Measurements from ENCODE around the gene SYNDIG1.

DNA sequence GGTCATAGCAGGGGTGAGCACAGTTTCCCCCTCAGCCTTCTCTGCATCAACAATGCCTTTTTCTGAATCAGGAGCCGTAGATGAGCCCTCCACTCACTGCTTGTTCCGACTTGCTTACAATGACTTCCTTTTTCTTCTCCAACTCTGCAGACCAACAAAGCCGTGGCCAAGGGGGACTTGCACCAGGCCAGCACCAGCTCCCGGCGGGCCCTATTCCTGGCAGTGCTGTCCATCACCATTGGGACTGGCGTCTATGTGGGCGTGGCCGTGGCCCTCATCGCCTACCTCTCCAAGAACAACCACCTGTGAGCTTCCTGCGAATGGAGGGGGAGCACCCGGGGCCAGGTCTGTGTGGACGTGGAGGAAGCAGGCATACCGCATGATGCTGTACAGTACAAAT, 195.8 kb downstream of the SYNDIG1 start:
- TF ChIP-seq CTCF (IDR thresholded peaks at IDR 0.05) (no peak), POLR2A (IDR thresholded peaks at IDR 0.05) (no peak), EP300 (IDR thresholded peaks at IDR 0.05) (no peak), POLR2AphosphoS5 (IDR thresholded peaks at IDR 0.05) (no peak)
